IMR-90 (cell line): ENCODE results near the gene SLC29A2.

Source experiments
- BHLHE40 ChIP-seq: fragments of 150-350 bp; IDR thresholded peaks from 2 replicates; pipeline ENCODE4 v1.6.1; 2016; ENCODE audit warnings: mild to moderate bottlenecking, low read depth, low read length
- CEBPB ChIP-seq: IDR thresholded peaks from 2 replicates; pipeline ENCODE4 v1.6.1; 2012; ENCODE audit warnings: low read depth, low read length, improper control_type of control experiment
- CTCF ChIP-seq: conservative IDR thresholded peaks from 2 replicates; pipeline ENCODE4 v1.5.1; 2012; ENCODE audit warnings: mild to moderate bottlenecking, low read depth, low read length, improper control_type of control experiment
- ELK1 ChIP-seq: fragments of 150-350 bp; IDR thresholded peaks from 2 replicates; pipeline ENCODE4 v1.6.1; 2016; ENCODE audit warnings: low read depth, mild to moderate bottlenecking, low read length, moderate library complexity, borderline replicate concordance
- MAFK ChIP-seq: IDR thresholded peaks from 2 replicates; pipeline ENCODE4 v1.6.1; 2012; ENCODE audit warnings: low read depth, low read length, improper control_type of control experiment
- POLR2A ChIP-seq: IDR thresholded peaks from 2 replicates; pipeline ENCODE4 v1.6.1; 2012; ENCODE audit warnings: mild to moderate bottlenecking, low read depth, low read length
- RFX5 ChIP-seq: IDR thresholded peaks from 2 replicates; pipeline ENCODE4 v1.8.0; 2012; ENCODE audit warnings: low read depth, mild to moderate bottlenecking, low read length, moderate library complexity
- SMC3 ChIP-seq: fragments of 150-350 bp; IDR thresholded peaks from 2 replicates; pipeline ENCODE4 v1.6.1; 2016; ENCODE audit warnings: low read depth, mild to moderate bottlenecking, antibody characterized with exemption, low read length, moderate library complexity
- USF2 ChIP-seq: fragments of 150-350 bp; IDR thresholded peaks from 2 replicates; pipeline ENCODE4 v1.6.1; 2017; ENCODE audit warnings: mild to moderate bottlenecking, antibody characterized with exemption, low read length, low read depth

GRCh38 chr11:66322732-66323427, 48.7 kb downstream of the SLC29A2 start:
- no peak for TF ChIP-seq POLR2A
- TF ChIP-seq CTCF: no peak
- TF ChIP-seq RFX5: no peak
- TF ChIP-seq BHLHE40: no peak
- no peak for TF ChIP-seq ELK1
- no peak for TF ChIP-seq MAFK
- TF ChIP-seq CEBPB: no peak
- no peak for TF ChIP-seq USF2
- no peak for TF ChIP-seq SMC3
